ENCODE data around the gene MACROD2.

- TF ChIP-seq, protein P1, sequence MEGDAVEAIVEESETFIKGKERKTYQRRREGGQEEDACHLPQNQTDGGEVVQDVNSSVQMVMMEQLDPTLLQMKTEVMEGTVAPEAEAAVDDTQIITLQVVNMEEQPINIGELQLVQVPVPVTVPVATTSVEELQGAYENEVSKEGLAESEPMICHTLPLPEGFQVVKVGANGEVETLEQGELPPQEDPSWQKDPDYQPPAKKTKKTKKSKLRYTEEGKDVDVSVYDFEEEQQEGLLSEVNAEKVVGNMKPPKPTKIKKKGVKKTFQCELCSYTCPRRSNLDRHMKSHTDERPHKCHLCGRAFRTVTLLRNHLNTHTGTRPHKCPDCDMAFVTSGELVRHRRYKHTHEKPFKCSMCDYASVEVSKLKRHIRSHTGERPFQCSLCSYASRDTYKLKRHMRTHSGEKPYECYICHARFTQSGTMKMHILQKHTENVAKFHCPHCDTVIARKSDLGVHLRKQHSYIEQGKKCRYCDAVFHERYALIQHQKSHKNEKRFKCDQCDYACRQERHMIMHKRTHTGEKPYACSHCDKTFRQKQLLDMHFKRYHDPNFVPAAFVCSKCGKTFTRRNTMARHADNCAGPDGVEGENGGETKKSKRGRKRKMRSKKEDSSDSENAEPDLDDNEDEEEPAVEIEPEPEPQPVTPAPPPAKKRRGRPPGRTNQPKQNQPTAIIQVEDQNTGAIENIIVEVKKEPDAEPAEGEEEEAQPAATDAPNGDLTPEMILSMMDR (IDR thresholded peaks at IDR 0.05; ENCODE audit: insufficient read depth, low read depth, low read length), result no peak
- no peak for TF ChIP-seq EZH2 (IDR thresholded peaks at IDR 0.05; ENCODE audit: insufficient read depth, low read length)
These were observed 2016.2 kb downstream of the MACROD2 start for GRCh38 chr20:16011519-16011918.
